HepG2 (cell line): ENCODE results near the gene AKAP9.

Experiments
- CREM ChIP-seq, 2 experiments: sonication (generic) in 1 of 2; formaldehyde crosslinking in 1 of 2; IDR thresholded peaks; 2 replicates each; pipeline versions ENCODE4 v1.4.0 to v1.6.1; 2016 to 2020; ENCODE audit warnings: antibody characterized with exemption in 1 of 2, mild to moderate bottlenecking in 1 of 2, missing genetic modification reagents in 1 of 2
- CTCF ChIP-seq: sonication (generic); formaldehyde crosslinking; IDR thresholded peaks from 2 replicates; pipeline ENCODE4 v1.5.0; 2020; ENCODE audit warnings: mild to moderate bottlenecking, missing genetic modification reagents, moderate library complexity
- IRF2 ChIP-seq: IDR thresholded peaks from 2 replicates; pipeline ENCODE4 v1.6.1; 2018; ENCODE audit warnings: missing genetic modification reagents, missing compliant biosample characterization
- MXI1 ChIP-seq: IDR thresholded peaks from 3 replicates; pipeline ENCODE4 v1.6.1; 2012; ENCODE audit warnings: low read depth, low read length, inconsistent platforms, borderline replicate concordance
- RNF219 ChIP-seq: sonication (generic); formaldehyde crosslinking; IDR thresholded peaks from 2 replicates; pipeline ENCODE4 v1.5.0; 2020; ENCODE audit warnings: mild to moderate bottlenecking, missing genetic modification reagents
- SNAPC5 ChIP-seq: sonication (generic); formaldehyde crosslinking; IDR thresholded peaks from 2 replicates; pipeline ENCODE4 v1.8.1; 2023; ENCODE audit warnings: mild to moderate bottlenecking, missing genetic modification reagents, borderline replicate concordance
- SUZ12 ChIP-seq: fragments of 150-350 bp; IDR thresholded peaks from 2 replicates; pipeline ENCODE4 v1.6.1; 2014; ENCODE audit warnings: low read depth, low read length
- TCF7 ChIP-seq: sonication (generic); IDR thresholded peaks from 2 replicates; pipeline ENCODE4 v1.6.1; 2016; ENCODE audit warnings: antibody characterized with exemption, low read depth
- ZNF34 ChIP-seq: sonication (generic); formaldehyde crosslinking; IDR thresholded peaks from 2 replicates; pipeline ENCODE4 v1.4.0; 2020; ENCODE audit warnings: mild to moderate bottlenecking, missing genetic modification reagents, borderline replicate concordance
- ZNF354B ChIP-seq: sonication (generic); formaldehyde crosslinking; IDR thresholded peaks from 2 replicates; pipeline ENCODE4 v1.8.0; 2022; ENCODE audit warnings: mild to moderate bottlenecking, missing genetic modification reagents

GRCh38 chr7:92121681-92122080 is 181.0 kb downstream of the AKAP9 start:
- TF ChIP-seq IRF2 (no peak), SNAPC5 (CRISPR knock-in tag) (no peak), ZNF354B (CRISPR knock-in tag) (no peak), RNF219 (no peak), CTCF (CRISPR knock-in tag) (no peak), ZNF34 (CRISPR knock-in tag) (no peak), MXI1 (no peak), CREM (IDR thresholded peaks at IDR 0.05) (no peak), CREM (CRISPR knock-in tag; IDR thresholded peaks at IDR 0.05) (no peak), TCF7 (no peak), SUZ12 (no peak)
